Mucosa of gallbladder (tissue), 1 donor: ENCODE measurements around the gene PRSS22. TPM values are rescaled to one million over a fixed set of nuclear protein-coding genes. Genes with fewer than 3 reads are reported as not detected.

Experiments
- DNase-seq: peaks from one replicate; pipeline ENCODE4 v3.0.0-alpha.2; 2020; ENCODE audit warnings: low spot score
- total RNA-seq: library from RNA; stranded (reverse); gene quantifications from one replicate; pipeline ENCODE4 v1.2.1, GENCODE V29; 2021
- donor health status: DM: no; HTN: no; CAD: no.

The PRSS22 gene
- total RNA-seq, 1 donor from 2014 or later: 52.7 TPM

DNA sequence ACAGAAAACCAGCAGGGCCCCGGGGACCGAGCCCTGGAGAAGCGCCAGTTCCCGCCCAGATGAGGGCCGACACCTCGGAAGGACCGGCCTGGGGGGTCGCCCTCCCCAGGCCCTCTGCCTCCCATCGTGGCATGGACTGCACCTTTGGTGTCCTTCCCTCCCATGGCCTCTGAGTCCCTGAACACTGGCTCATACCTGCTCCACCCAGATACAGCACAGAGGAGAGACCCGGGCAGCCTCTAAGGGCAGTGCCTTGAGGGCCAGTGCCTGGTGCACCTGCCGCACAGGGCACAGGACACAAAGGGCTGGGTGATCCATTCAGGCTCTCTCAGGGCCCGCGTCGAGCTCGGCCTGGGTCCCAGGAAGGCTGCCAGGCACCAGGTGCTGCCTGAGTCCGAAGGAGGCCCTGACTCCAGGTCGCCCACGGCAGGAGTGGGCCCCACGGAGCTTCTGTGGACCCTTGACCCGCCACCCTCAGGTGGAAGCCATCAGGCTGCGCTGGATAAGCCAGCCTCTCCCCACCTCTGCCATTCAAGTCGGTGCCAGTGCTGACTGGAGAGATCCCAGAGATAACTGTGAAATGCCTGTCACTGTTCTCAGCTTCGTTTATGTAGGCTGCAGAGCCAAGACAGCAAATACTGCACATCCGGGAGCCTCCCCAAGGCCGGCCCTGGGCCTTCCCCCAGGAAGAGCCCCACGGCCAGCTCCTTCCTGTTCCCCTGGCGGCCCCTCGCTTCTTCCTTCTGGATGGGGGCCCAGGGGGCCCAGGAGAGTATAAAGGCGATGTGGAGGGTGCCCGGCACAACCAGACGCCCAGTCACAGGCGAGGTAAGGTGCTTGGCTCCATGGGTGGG is 28.2 kb downstream of the PRSS22 start, which contains the start of gene ZG16B:
Gene ZG16B, plus strand, starts transcription at position 803 of the 854 bp plus-strand sequence. CDS start 139 bp downstream, outside the sequence.
- peak; percentile 29 for DNase-seq

GRCh38 chr16:2828876-2829430 is 29.0 kb downstream of the PRSS22 start:
- no peak for DNase-seq

DNA sequence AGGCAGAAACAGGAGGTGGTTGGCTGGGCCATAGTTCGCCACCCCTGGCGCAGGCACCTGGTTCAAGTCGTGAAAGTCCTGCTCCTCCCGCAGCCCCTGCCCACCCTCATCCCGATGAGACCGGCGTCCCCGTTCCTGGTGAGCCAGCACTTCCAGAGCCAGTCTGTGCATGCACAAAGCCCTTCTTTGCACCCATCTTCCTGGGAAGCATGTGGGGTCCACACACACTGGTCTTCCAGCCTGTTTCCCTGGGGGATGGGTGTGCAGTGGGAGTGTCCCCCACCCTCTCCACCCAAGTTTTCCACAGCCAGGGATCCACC is 29.5 kb downstream of the PRSS22 start:
- no peak for DNase-seq

DNA sequence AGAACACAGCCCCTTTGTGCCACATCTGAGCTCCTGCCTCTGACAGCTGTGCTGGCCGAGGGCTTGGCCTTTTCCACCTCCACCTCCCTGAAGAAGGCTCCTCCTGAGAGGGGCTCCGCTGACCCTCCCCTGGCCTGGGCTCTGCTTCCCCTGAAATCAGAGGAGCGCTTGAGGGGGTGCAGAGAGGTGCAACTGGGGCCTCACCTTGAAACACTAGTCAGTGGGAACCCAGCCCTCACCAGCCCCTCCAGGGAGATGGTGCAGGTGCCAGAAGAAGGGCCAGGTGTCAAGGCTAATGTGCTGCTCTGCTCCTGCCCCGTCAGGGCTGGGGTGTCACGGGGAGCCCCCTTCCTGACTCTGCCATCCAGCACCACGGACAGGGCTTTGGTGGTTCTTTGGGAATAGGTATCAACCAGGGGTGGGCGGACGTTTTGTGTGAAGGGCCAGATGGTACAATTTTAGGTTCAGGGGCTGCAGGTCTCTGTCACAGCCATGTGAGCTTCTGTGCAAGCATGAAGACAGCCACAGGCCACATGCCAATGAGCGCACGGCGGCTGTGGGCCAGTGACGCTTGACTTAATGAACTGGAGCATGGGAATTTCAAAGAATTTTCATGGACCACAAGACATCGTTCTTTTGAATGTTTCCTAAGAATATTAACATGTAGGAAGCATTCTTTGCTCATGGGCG is 30.0 kb downstream of the PRSS22 start:
- DNase-seq: no peak

DNA sequence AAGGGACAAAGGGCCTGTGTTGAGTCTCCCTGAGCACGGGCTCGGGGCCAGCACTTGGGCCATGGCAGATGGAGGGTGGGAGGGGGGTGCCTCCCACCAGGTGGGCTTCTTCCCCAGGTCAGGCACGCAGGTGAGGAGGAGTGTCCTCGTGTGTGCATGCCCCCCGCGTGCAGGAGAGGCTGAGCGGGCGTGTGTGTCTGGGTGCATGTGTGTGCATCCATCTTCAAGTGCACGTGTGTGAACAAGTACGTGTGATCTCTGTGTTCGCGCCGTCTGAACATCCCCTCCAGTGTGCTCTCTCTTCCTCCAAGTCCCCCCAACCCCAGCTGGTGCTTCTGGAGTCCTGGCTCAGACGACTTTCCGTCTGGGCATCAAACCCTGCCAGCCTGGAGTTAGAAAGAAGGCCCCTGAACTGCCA is 30.6 kb downstream of the PRSS22 start:
- no peak for DNase-seq

DNA sequence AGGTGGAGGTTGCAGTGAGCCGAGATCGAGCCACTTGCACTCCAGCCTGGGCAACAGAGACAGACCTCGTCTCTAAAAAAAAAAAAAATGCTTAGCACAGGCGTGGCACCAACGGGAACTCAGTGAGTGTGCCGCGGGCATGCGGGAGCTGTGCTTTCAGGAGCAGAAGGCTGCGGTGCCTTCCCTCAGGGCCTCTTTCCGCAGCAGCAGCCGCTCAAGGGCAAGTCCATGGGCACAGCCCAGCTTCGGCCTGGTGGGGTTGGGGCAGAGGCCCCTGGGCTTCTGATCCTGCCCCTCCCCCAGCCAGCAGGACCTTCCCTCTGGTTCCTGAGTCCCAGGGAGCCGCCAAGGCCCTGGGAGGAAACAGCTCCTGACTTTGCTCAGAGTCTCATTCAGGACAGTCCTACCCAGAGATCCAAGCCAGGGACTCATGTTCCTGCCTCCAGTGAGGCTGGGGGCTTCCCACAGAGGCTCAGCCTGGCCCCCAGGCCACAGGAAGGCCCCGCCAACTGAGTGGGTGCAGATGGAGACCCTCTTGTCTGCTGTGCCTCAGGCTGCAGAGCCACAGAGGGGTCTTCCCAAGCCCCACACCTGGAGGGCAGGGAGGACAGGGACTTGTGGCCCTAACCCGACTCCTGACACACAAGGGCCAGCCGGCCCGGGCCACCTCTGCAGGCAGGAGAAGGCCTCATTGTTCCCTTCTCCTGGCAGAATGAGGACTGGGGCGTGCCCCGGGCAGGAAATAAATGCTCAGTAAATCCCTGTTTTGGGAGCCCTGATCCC is 31.2 kb downstream of the PRSS22 start:
- DNase-seq: no peak

DNA sequence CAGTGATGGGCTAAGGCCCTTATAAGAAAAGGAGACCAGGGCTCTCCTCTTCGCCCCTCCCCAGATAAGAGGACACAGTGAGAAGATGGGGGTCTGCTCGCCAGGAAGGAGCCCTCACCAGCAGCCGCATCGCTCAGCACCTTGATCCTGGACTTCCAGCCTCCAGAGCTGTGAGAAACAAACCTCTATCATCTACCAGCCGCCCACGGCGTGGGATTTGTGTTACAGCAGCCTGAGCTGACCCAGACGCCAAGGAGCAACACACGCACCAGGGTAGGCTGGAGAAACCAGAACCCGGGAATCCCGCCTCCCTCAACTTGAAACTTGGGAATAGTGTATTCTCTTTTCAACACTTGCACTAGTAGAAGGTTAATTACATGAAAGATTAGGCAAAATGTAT is 32.1 kb downstream of the PRSS22 start:
- no peak for DNase-seq

GRCh38 chr16:2825049-2825742 is 32.8 kb downstream of the PRSS22 start:
- DNase-seq: no peak

DNA sequence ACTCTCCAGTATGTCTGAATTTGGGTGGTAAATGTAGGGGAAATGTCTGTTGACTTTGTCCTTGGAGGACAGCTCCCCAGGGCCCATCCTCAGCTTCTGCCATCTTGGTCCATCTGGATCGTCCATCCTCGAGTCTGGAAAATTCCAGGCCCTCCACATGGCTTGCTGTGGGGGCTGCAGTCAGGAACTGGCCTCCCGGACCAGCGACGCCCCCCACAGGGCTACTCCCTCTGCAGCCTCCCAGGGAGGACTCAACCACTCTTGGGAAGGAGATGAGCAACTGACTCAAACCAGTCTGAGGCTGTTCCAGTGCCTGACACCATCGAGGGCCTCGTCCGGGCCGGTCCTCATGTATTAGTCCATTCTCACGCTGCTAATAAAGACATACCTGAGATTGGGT is 33.3 kb downstream of the PRSS22 start:
- DNase-seq: no peak

GRCh38 chr16:2822496-2822895 is 35.5 kb downstream of the PRSS22 start:
- DNase-seq: no peak

DNA sequence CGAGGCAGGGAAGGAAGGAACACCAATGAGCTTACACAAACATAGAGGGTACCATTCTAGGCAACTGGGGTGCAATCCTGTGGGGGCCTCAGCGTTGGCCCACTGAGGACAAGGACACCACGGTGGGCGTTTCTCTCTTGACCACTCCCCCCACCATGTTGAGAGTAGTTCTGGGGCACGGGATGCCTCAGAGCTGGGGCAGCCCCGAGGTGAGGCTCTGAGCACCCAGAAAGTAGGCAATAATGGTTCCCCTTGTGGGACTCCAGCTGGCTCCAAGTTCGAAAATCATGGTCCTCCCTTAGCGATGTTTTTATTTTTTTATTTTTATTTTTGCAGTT is 35.8 kb downstream of the PRSS22 start:
- DNase-seq: no peak

DNA sequence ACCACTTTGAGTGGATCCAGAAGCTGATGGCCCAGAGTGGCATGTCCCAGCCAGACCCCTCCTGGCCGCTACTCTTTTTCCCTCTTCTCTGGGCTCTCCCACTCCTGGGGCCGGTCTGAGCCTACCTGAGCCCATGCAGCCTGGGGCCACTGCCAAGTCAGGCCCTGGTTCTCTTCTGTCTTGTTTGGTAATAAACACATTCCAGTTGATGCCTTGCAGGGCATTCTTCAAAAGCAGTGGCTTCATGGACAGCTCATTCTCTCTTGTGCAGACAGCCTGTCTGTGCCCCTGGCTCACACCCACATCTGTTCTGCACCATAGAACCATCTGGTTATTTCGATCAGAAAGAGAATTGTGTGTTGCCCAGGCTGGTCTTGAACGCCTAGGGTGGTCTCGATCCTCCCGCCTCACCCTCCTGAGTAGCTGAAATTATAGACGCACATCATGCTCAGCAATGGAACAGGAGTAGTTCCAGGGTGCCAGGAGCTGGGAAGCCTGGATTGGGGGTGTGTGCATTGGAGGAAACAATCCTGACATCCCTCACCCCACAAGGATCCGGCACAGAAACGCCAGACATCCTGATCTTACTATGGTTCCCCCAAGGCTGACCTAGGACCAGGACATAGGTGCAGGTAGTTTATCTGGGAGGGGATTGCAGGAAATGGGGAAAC is 36.3 kb downstream of the PRSS22 start:
- no peak for DNase-seq

DNA sequence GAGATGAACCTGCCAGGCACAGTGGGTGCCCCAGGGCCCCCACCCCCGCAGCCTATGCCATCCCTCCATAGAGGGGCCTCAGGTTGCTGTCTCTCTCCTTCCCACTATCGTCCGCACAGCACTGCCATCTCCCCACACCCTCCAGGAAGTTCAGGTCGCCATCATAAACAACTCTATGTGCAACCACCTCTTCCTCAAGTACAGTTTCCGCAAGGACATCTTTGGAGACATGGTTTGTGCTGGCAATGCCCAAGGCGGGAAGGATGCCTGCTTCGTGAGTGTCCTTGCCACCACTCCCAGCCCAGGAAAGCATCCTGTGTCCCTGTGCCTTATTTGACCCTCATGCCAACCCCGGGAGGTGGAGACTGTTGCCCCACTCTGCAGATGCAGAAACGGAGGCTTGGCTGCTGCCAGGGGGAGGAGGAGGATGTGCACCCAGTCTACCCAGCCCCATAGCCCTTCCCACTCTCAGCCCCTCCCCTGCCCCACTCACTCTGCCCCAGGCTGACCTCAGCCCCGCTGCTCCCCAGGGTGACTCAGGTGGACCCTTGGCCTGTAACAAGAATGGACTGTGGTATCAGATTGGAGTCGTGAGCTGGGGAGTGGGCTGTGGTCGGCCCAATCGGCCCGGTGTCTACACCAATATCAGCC is 37.0 kb downstream of the PRSS22 start:
- DNase-seq: no peak

DNA sequence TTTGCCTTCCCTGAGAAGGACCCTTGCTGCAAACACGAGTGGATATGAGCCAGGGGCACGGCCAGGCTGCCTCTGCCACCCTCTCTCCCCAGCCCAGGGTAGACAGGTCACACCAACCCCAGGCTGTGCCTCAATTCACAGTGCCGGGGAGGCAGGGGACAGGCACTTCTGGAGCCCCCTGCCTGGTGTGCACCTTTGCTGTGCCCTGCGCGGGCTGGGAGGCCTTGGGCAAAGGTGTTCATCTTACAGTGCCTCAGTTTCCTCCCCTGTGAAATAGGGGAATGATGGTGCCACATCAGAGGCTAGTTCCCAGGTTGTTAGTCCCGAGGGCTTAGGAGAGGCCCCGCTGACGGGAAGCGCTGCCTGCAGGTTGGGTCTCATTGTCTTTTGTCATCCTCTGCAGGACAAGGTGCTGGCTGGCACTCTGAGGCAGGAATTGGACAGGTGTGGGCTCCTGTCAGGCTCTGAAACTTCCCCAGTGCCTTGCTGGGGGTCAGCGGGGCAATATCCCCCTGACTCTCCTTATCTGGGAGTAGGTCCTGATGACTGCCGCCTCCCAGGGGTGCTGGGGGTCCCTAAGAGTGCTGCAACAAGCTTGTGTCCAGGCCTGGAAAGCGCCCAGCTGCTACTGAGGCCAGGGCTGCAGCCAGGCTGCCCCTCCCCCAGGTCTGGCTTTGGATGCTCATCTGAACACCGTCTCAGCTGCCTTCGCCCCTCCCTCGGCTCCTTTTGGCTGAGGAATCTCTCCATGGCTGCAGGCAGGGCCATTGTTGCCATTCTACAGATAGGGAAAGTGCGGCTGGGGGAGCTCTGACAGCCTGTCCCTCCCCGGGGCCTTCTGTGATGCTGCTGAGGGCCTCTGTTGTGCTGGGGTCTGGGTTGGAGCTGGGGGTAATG is 37.8 kb downstream of the PRSS22 start:
- DNase-seq: no peak

GRCh38 chr16:2819179-2819938 is 38.6 kb downstream of the PRSS22 start:
- no peak for DNase-seq

DNA sequence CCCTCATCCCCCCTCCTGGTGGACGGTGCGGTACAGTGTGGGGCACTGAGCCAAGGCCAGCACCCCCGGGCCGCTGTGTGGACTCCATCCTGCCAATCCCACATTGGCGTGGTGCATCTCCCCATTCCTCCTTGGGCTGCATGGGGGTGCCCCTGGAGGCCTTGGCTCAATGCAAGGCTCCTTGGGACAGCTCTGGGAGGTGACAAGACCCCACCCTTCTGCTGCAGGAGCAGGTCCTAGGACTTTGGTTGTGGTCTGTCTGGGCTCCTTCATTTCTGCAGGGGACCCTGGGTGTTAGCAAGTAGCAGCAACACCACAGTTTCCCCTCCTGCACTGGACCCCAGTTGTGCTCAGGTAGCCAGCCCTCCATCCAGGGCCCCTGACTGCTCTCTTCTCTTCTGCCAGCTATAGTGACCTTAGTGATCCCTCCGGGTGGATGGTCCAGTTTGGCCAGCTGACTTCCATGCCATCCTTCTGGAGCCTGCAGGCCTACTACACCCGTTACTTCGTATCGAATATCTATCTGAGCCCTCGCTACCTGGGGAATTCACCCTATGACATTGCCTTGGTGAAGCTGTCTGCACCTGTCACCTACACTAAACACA is 39.6 kb downstream of the PRSS22 start:
- DNase-seq: no peak

DNA sequence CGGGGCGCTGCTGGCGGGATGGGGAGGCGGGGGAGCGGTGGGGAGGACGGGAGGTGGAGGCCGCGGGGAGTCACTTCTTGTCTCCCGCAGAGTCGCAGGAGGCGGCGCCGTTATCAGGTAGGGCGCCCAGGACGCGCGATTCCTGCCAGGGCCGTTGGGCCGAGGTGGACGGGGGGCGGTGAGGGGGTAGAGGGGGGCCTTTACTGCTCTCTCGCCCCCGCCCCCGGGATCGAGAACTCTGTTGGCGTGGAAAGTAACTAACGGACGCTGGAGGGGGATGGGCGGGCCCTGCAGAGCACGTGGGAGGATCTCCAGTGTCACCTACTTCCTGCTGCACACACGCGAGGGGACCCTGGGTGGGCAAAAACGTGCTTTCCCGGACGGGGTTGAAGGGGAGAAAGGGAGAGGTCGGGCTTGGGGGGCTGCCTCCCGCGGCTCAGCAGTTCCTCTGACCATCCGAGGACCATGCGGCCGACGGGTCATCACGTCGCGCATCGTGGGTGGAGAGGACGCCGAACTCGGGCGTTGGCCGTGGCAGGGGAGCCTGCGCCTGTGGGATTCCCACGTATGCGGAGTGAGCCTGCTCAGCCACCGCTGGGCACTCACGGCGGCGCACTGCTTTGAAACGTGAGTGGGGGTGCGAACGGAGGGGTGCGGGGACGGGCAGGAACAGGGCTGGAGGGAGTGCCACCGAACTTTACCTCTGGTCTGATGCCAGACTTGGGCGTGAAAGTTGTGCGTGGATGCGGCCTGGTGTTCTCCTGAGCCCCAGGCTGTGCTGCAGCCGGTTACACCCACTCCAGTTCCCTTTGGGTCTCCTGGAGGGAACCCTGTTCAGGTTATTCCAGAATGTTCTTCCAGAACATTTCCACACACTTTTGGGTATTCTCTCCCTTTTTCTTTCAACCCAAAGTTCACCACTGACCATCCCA is 40.4 kb downstream of the PRSS22 start:
- no peak for DNase-seq
